Measurements from ENCODE around the gene FAM114A1. TPM values are rescaled to one million over a fixed set of nuclear protein-coding genes. Genes with fewer than 3 reads are reported as not detected.
"Not testable (repeated sequence)": the region's sequence is repeated elsewhere in the genome, so short reads cannot be mapped to it uniquely, and the experiment has no call there.

The FAM114A1 gene
- total RNA-seq, 1 experiment from 2014 or later, result 32.0 TPM

DNA sequence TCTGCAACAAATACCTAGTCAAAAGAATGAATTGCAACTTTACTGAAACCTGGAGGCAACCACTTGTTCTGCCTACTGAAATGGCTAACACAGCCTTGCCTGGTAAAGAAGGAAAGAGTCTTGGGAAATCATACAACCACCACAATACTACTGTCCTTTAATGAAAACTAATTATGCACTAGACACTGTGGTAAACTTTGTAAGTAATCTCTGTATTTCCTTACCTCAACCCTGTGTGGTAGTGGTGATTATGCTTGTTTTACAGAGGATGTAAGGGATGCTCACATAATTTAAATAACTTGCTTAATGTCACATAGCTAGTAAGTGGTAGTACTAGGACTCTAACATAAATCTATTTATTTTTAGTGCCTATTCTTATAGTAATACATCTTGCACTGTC lies 119.9 kb downstream of the FAM114A1 start:
- POLR2A ChIA-PET, result interaction anchor here (0.6 kb wide), 1 partner anchor 293 kb away, joined by 3 read pairs; no protein-coding TSS in a partner anchor

DNA sequence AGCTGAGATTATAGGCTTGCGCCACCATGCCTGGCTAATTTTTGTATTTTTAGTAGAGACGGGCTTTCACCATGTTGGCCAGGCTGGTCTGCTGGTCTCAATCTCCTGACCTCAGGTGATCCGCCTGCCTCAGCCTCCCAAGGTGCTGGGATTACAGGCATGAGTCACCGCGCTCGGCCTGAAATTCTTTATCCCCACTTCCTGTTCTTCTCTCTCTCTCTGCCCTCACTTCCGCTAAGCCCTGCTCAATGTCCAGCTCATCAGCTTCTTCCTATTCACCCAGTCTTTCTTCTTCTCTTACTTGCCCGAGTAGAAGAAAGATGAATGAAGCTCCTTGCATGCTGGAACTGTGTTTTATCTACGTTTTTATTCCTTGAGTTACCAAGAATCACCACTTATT lies 120.7 kb downstream of the FAM114A1 start:
- H3K36me3 ChIP-seq (ENCODE audit: control insufficient read depth, insufficient read depth, low read length); intact Hi-C loops (cut with micrococcal nuclease; ENCODE audit: unreplicated experiment); H3K9me3 ChIP-seq (ENCODE audit: control insufficient read depth, insufficient read depth, low read depth, low read length); H3K4me1 ChIP-seq (ENCODE audit: control insufficient read depth, insufficient read depth, low read length); H3K27ac ChIP-seq (ENCODE audit: low read length); ATAC-seq; H3K27me3 ChIP-seq (ENCODE audit: control insufficient read depth, insufficient read depth, low read length); CTCF ChIA-PET; BruUV-seq (replicated peaks); in situ Hi-C loops (cut with HindIII; ENCODE audit: low pct_unique_long_range_greater_than_20kb, low sequenced_read_pairs); H3K4me3 ChIP-seq (ENCODE audit: low read depth in 2 of 2, low read length in 2 of 2); DNase-seq (ENCODE audit: low read depth, low spot score): not testable (repeated sequence)
- POLR2A ChIA-PET, result interaction anchor here (0.6 kb wide), 1 partner anchor 294 kb away, joined by 3 read pairs; no protein-coding TSS in a partner anchor

More for the DNA sequence above, 119.9 kb downstream of the FAM114A1 start:
- intact Hi-C loops (cut with micrococcal nuclease; ENCODE audit: unreplicated experiment), result no loop called here
- DNase-seq (ENCODE audit: low read depth, low spot score) (no peak), ATAC-seq (no peak)
- CTCF ChIA-PET, result no interaction called here
- H3K27me3 ChIP-seq (ENCODE audit: control insufficient read depth, insufficient read depth, low read length), result no peaks in the 10 kb centered on the region
- H3K4me3 ChIP-seq (ENCODE audit: low read depth in 2 of 2, low read length in 2 of 2), result no peak overlapping the region
- H3K4me1 ChIP-seq (ENCODE audit: control insufficient read depth, insufficient read depth, low read length), result no peaks in the 10 kb centered on the region
- H3K9me3 ChIP-seq (ENCODE audit: control insufficient read depth, insufficient read depth, low read depth, low read length), result no peaks in the 10 kb centered on the region
- H3K36me3 ChIP-seq (ENCODE audit: control insufficient read depth, insufficient read depth, low read length), result no peaks in the 10 kb centered on the region
- TF ChIP-seq, protein P1, sequence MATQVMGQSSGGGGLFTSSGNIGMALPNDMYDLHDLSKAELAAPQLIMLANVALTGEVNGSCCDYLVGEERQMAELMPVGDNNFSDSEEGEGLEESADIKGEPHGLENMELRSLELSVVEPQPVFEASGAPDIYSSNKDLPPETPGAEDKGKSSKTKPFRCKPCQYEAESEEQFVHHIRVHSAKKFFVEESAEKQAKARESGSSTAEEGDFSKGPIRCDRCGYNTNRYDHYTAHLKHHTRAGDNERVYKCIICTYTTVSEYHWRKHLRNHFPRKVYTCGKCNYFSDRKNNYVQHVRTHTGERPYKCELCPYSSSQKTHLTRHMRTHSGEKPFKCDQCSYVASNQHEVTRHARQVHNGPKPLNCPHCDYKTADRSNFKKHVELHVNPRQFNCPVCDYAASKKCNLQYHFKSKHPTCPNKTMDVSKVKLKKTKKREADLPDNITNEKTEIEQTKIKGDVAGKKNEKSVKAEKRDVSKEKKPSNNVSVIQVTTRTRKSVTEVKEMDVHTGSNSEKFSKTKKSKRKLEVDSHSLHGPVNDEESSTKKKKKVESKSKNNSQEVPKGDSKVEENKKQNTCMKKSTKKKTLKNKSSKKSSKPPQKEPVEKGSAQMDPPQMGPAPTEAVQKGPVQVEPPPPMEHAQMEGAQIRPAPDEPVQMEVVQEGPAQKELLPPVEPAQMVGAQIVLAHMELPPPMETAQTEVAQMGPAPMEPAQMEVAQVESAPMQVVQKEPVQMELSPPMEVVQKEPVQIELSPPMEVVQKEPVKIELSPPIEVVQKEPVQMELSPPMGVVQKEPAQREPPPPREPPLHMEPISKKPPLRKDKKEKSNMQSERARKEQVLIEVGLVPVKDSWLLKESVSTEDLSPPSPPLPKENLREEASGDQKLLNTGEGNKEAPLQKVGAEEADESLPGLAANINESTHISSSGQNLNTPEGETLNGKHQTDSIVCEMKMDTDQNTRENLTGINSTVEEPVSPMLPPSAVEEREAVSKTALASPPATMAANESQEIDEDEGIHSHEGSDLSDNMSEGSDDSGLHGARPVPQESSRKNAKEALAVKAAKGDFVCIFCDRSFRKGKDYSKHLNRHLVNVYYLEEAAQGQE (IDR thresholded peaks at IDR 0.05; ENCODE audit: insufficient read depth in 1 of 2, low read depth in 2 of 2, low read length in 1 of 2), result no peak
- TF ChIP-seq SIN3A (IDR thresholded peaks at IDR 0.05; ENCODE audit: borderline replicate concordance, insufficient read depth, low read depth, low read length) (no peak), POLR2AphosphoS5 (IDR thresholded peaks at IDR 0.05; ENCODE audit: low read depth, low read length) (no peak), TCF7L2 (IDR thresholded peaks at IDR 0.05; ENCODE audit: low read depth, low read length) (no peak)
- TF ChIP-seq, protein P2, sequence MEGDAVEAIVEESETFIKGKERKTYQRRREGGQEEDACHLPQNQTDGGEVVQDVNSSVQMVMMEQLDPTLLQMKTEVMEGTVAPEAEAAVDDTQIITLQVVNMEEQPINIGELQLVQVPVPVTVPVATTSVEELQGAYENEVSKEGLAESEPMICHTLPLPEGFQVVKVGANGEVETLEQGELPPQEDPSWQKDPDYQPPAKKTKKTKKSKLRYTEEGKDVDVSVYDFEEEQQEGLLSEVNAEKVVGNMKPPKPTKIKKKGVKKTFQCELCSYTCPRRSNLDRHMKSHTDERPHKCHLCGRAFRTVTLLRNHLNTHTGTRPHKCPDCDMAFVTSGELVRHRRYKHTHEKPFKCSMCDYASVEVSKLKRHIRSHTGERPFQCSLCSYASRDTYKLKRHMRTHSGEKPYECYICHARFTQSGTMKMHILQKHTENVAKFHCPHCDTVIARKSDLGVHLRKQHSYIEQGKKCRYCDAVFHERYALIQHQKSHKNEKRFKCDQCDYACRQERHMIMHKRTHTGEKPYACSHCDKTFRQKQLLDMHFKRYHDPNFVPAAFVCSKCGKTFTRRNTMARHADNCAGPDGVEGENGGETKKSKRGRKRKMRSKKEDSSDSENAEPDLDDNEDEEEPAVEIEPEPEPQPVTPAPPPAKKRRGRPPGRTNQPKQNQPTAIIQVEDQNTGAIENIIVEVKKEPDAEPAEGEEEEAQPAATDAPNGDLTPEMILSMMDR (IDR thresholded peaks at IDR 0.05), result no peak
- H3K27ac ChIP-seq (ENCODE audit: low read length), result no peak overlapping the region
- no TSS peak for BruUV-seq (replicated peaks)
- in situ Hi-C loops (cut with HindIII; ENCODE audit: low pct_unique_long_range_greater_than_20kb, low sequenced_read_pairs), result no loop called here

DNA sequence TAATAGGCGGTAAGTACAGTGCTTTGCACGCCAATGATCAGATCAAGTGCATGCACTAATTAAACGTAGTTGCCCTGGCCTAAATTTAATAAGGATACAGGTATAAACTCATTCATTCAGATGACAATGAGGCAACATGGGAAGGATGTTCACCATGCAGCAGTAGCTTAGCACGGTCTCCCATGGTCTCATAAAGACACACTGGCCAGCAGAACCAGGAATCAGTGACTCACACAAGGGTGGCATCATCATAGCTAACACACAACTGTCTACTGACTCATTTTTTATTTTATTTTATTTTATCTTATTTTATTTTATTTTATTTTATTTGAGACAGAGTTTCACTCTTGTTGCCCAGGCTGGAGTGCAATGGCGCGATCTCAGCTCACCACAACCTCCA lies 121.9 kb downstream of the FAM114A1 start:
- no peak for ATAC-seq
- CTCF ChIA-PET, result no interaction called here
- in situ Hi-C loops (cut with HindIII; ENCODE audit: low pct_unique_long_range_greater_than_20kb, low sequenced_read_pairs), result no loop called here
- H3K27ac ChIP-seq (ENCODE audit: low read length), result no peak overlapping the region
- no peak for DNase-seq (ENCODE audit: low read depth, low spot score)
- TF ChIP-seq, protein P1 (IDR thresholded peaks at IDR 0.05; ENCODE audit: insufficient read depth in 1 of 2, low read depth in 2 of 2, low read length in 1 of 2), result no peak
- no peak for TF ChIP-seq SIN3A (IDR thresholded peaks at IDR 0.05; ENCODE audit: borderline replicate concordance, insufficient read depth, low read depth, low read length)
- TF ChIP-seq POLR2AphosphoS5 (IDR thresholded peaks at IDR 0.05; ENCODE audit: low read depth, low read length), result no peak
- TF ChIP-seq, protein P2 (IDR thresholded peaks at IDR 0.05), result no peak
- no peak for TF ChIP-seq TCF7L2 (IDR thresholded peaks at IDR 0.05; ENCODE audit: low read depth, low read length)
- intact Hi-C loops (cut with micrococcal nuclease; ENCODE audit: unreplicated experiment), result no loop called here
- POLR2A ChIA-PET, result no interaction called here
- no peaks in the 10 kb centered on the region for H3K4me1 ChIP-seq (ENCODE audit: control insufficient read depth, insufficient read depth, low read length)
- H3K36me3 ChIP-seq (ENCODE audit: control insufficient read depth, insufficient read depth, low read length), result no peaks in the 10 kb centered on the region
- no peaks in the 10 kb centered on the region for H3K9me3 ChIP-seq (ENCODE audit: control insufficient read depth, insufficient read depth, low read depth, low read length)
- H3K4me3 ChIP-seq (ENCODE audit: low read depth in 2 of 2, low read length in 2 of 2), result no peak overlapping the region
- no peaks in the 10 kb centered on the region for H3K27me3 ChIP-seq (ENCODE audit: control insufficient read depth, insufficient read depth, low read length)
- BruUV-seq (replicated peaks), result no TSS peak
